Measurements from ENCODE around the gene LCP2.

DNA sequence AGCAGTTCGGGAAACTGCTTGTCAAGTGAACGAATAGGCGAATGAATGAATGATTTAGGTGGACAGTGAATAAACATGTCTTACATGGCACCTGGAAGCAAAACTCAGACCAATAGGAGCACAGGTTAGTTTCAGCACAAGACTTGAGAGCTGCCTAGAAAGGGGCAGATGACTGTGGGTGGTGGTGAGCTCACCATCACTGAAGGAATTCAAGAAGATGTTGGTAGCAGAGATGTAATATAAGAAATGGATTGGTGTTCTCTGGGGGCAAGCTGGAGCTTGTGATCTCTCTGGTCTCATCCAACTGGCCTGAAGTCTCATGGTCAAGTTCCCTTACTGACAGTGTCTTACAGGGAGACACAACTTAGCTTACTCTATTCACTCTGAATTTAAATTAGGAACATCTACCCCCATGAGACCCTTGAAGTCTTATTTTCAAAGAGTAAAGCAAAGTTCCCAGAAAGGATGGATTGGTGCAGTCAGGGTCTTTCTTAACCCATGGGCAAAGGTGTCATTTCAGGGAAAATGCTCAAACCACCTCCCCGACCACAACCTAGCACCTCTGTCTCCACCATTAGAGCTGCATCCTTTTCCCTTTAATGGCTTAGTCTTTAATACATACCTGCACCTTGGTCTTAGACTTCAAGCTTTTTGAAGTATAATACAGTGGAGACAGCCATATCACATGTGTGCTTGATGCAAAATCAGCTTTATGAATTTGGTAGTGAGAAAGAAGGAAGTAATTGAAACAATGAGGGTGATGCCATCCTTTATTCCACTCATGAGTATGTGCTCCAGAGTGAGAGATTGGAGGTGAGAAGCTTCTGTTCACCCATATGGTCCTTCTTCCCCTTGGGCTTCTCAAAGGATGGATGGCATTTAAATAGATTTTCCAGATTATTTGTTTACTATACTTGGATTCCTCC is 5.1 kb downstream of the LCP2 start:
- TF ChIP-seq, protein P1, sequence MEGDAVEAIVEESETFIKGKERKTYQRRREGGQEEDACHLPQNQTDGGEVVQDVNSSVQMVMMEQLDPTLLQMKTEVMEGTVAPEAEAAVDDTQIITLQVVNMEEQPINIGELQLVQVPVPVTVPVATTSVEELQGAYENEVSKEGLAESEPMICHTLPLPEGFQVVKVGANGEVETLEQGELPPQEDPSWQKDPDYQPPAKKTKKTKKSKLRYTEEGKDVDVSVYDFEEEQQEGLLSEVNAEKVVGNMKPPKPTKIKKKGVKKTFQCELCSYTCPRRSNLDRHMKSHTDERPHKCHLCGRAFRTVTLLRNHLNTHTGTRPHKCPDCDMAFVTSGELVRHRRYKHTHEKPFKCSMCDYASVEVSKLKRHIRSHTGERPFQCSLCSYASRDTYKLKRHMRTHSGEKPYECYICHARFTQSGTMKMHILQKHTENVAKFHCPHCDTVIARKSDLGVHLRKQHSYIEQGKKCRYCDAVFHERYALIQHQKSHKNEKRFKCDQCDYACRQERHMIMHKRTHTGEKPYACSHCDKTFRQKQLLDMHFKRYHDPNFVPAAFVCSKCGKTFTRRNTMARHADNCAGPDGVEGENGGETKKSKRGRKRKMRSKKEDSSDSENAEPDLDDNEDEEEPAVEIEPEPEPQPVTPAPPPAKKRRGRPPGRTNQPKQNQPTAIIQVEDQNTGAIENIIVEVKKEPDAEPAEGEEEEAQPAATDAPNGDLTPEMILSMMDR (IDR thresholded peaks at IDR 0.05) = no peak
- no peak for TF ChIP-seq POLR2A (IDR thresholded peaks at IDR 0.05)

Measured in esophagus squamous epithelium (tissue), 4 donors.